Trophoblast cell (in vitro differentiated cells and primary cell): ENCODE data around the gene C1QB.

Experiments
- DNase-seq, 2 donors: peaks; one replicate each; pipeline ENCODE4 v3.0.0-alpha.2; 2016
- H2AFZ ChIP-seq: 2 replicates; pipeline ENCODE4 v1.6.1; 2013; ENCODE audit warnings: low read length, moderate library complexity, mild to moderate bottlenecking; ENCODE audit not compliant: insufficient read depth, poor library complexity
- H2AK5ac ChIP-seq: 2 replicates; pipeline ENCODE4 v1.6.1; 2013; ENCODE audit warnings: mild to moderate bottlenecking, low read length
- H2BK120ac ChIP-seq: 2 replicates; pipeline ENCODE4 v1.6.1; 2013; ENCODE audit warnings: low read length, mild to moderate bottlenecking, moderate library complexity; ENCODE audit not compliant: insufficient read depth, poor library complexity
- H2BK12ac ChIP-seq: 2 replicates; pipeline ENCODE4 v1.6.1; 2013; ENCODE audit warnings: mild to moderate bottlenecking, low read length, moderate library complexity
- H2BK5ac ChIP-seq: 2 replicates; pipeline ENCODE4 v1.6.1; 2013; ENCODE audit warnings: low read length, low read depth, moderate library complexity, mild to moderate bottlenecking; ENCODE audit not compliant: poor library complexity
- H3K14ac ChIP-seq: 2 replicates; pipeline ENCODE4 v1.6.1; 2013; ENCODE audit warnings: mild to moderate bottlenecking, low read length
- H3K18ac ChIP-seq: 2 replicates; pipeline ENCODE4 v1.6.1; 2013; ENCODE audit warnings: mild to moderate bottlenecking, low read length
- H3K23ac ChIP-seq: 2 replicates; pipeline ENCODE4 v1.6.1; 2013; ENCODE audit warnings: low read length
- H3K27ac ChIP-seq: 2 replicates; pipeline ENCODE4 v1.5.1; 2013; ENCODE audit warnings: low read depth, mild to moderate bottlenecking, inconsistent platforms, low read length, moderate library complexity
- H3K27me3 ChIP-seq: 2 replicates; pipeline ENCODE4 v1.6.1; 2013; ENCODE audit warnings: inconsistent platforms, mild to moderate bottlenecking, low read length, moderate library complexity; ENCODE audit not compliant: insufficient read depth
- H3K36me3 ChIP-seq, 2 experiments: 1 replicate in 1 of 2; 2 replicates in 1 of 2; pipeline ENCODE4 v1.6.1; 2013; ENCODE audit warnings: low read length in 2 of 2, mild to moderate bottlenecking in 2 of 2, moderate library complexity in 1 of 2; ENCODE audit not compliant: insufficient read depth in 2 of 2, control insufficient read depth in 1 of 2
- H3K4ac ChIP-seq: 2 replicates; pipeline ENCODE4 v1.6.1; 2013; ENCODE audit warnings: low read depth, mild to moderate bottlenecking, low read length, moderate library complexity
- H3K4me1 ChIP-seq, 2 experiments: 1 replicate in 1 of 2; 2 replicates in 1 of 2; pipeline ENCODE4 v1.6.1; 2013; ENCODE audit warnings: low read length in 2 of 2, mild to moderate bottlenecking in 2 of 2, moderate library complexity in 1 of 2; ENCODE audit not compliant: insufficient read depth in 2 of 2, control insufficient read depth in 1 of 2
- H3K4me2 ChIP-seq: 2 replicates; pipeline ENCODE4 v1.6.1; 2013; ENCODE audit warnings: inconsistent platforms, mild to moderate bottlenecking, low read length, moderate library complexity
- H3K4me3 ChIP-seq: 2 replicates; pipeline ENCODE4 v1.5.1; 2013; ENCODE audit warnings: mild to moderate bottlenecking, low read depth, low read length, inconsistent platforms
- H3K79me1 ChIP-seq: one replicate; pipeline ENCODE4 v1.6.1; 2013; ENCODE audit warnings: low read length
- H3K79me2 ChIP-seq: 2 replicates; pipeline ENCODE4 v1.6.1; 2013; ENCODE audit warnings: low read length, mild to moderate bottlenecking; ENCODE audit not compliant: control insufficient read depth, insufficient read depth, poor library complexity
- H3K9ac ChIP-seq: 2 replicates; pipeline ENCODE4 v1.6.1; 2013; ENCODE audit warnings: mild to moderate bottlenecking, low read length
- H3K9me3 ChIP-seq: 2 replicates; pipeline ENCODE4 v1.6.1; 2013; ENCODE audit warnings: low read depth, mild to moderate bottlenecking, control low read depth, inconsistent platforms, low read length; ENCODE audit not compliant: insufficient read depth
- H4K12ac ChIP-seq: 2 replicates; pipeline ENCODE4 v1.6.1; 2013; ENCODE audit warnings: low read depth, mild to moderate bottlenecking, low read length, moderate library complexity
- H4K8ac ChIP-seq: 2 replicates; pipeline ENCODE4 v1.6.1; 2013; ENCODE audit warnings: low read depth, mild to moderate bottlenecking, low read length, moderate library complexity
- H4K91ac ChIP-seq: one replicate; pipeline ENCODE4 v1.6.1; 2013; ENCODE audit warnings: low read depth, mild to moderate bottlenecking, low read length, moderate library complexity
- WGBS: extraction: QIAGEN DNeasy Blood & Tissue Kit; methylation state at CpG from one replicate; pipeline ENCODE4 v1.1.7; 2013; ENCODE audit warnings: missing lambda C conversion rate; ENCODE audit not compliant: insufficient read length, insufficient coverage; ENCODE audit errors: extremely low coverage; 5-methylcytosine and 5-hydroxymethylcytosine counted together

The C1QB gene

DNA sequence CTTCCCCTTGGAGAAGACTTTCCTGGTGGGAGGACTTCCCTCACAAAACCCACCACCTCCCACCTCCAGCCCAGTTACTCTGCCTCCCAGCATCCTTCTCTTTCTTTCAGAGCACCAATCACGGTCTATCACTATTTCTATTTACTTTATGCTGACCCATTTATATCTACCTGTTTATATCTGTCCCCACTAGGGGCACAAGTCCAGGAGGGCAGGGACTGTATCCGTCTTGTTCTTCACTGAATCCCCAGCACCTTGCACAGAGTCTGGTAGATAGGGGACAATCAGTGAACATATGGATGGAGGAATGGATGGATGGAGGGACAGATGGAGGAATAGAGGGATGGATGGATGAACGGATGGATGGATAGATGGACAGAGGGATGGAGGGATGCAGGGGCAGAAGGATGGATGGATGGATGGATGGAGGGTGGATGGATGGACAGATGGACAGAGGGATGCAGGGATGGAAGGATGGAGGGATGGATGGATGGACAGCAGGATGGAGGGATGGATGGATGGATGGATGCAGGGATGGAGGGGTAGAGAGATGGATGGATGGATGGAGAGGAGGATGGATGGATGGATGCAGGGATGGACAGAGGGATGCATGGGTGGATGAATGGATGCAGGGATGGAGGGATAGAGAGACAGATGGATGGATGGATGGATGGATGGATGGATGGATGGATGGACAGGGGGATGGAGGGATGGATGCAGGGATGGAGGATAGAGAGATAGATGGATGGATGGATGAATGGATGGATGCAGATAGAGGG lies 5.5 kb downstream of the C1QB start:
- H2BK12ac ChIP-seq = no peak overlapping the region
- no peak overlapping the region for H2BK120ac ChIP-seq
- no peak overlapping the region for H2AFZ ChIP-seq
- no peak overlapping the region for H2BK5ac ChIP-seq
- no peak overlapping the region for H2AK5ac ChIP-seq
- no peak for DNase-seq
- no CpG with 5 or more reads among the region's 3 CpGs for WGBS
- H3K18ac ChIP-seq = no peak overlapping the region
- H3K4ac ChIP-seq = no peak overlapping the region
- no peak overlapping the region for H3K4me2 ChIP-seq
- H3K79me2 ChIP-seq = no peaks in the 10 kb centered on the region
- H3K4me1 ChIP-seq = no peaks in the 10 kb centered on the region
- H4K8ac ChIP-seq = no peak overlapping the region
- H3K27ac ChIP-seq = no peak overlapping the region
- peak overlapping the region; percentile 52 for H3K4me3 ChIP-seq
- H3K9ac ChIP-seq = no peak overlapping the region
- H3K79me1 ChIP-seq = no peaks in the 10 kb centered on the region
- no peaks in the 10 kb centered on the region for H3K9me3 ChIP-seq
- no peak overlapping the region for H4K91ac ChIP-seq
- H3K14ac ChIP-seq = no peak overlapping the region
- H3K23ac ChIP-seq = no peak overlapping the region
- H3K27me3 ChIP-seq = no peaks in the 10 kb centered on the region
- H3K36me3 ChIP-seq = no peaks in the 10 kb centered on the region
- no peak overlapping the region for H4K12ac ChIP-seq

DNA sequence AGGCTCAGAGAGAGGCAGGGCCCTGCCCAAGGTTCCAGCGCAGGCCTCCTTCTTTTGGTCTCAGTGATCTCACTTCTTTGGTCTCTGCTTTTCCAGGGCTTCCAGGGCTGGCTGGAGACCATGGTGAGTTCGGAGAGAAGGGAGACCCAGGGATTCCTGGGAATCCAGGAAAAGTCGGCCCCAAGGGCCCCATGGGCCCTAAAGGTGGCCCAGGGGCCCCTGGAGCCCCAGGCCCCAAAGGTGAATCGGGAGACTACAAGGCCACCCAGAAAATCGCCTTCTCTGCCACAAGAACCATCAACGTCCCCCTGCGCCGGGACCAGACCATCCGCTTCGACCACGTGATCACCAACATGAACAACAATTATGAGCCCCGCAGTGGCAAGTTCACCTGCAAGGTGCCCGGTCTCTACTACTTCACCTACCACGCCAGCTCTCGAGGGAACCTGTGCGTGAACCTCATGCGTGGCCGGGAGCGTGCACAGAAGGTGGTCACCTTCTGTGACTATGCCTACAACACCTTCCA lies 7.7 kb downstream of the C1QB start:
- no peak overlapping the region for H3K23ac ChIP-seq

GRCh38 chr1:22661880-22662279 lies 8.8 kb downstream of the C1QB start:
- WGBS = no CpG with 5 or more reads among the region's 2 CpGs
- H4K12ac ChIP-seq = no peak overlapping the region
- no peaks in the 10 kb centered on the region for H3K79me1 ChIP-seq
- no peak overlapping the region for H3K27ac ChIP-seq
- H3K4me2 ChIP-seq = no peak overlapping the region
- no peak overlapping the region for H4K91ac ChIP-seq
- H3K18ac ChIP-seq = no peak overlapping the region
- no peak overlapping the region for H3K23ac ChIP-seq
- no peak overlapping the region for H2AK5ac ChIP-seq
- no peak overlapping the region for H2AFZ ChIP-seq
- no peak overlapping the region for H3K14ac ChIP-seq
- no peak overlapping the region for H2BK5ac ChIP-seq
- H3K27me3 ChIP-seq = no peaks in the 10 kb centered on the region
- H3K4ac ChIP-seq = no peak overlapping the region
- H4K8ac ChIP-seq = no peak overlapping the region
- no peak overlapping the region for H2BK120ac ChIP-seq
- no peak for DNase-seq
- no peak overlapping the region for H3K4me3 ChIP-seq
- H3K79me2 ChIP-seq = no peaks in the 10 kb centered on the region
- no peaks in the 10 kb centered on the region for H3K36me3 ChIP-seq
- H3K9me3 ChIP-seq = no peaks in the 10 kb centered on the region
- no peaks in the 10 kb centered on the region for H3K4me1 ChIP-seq
- H2BK12ac ChIP-seq = no peak overlapping the region
- H3K9ac ChIP-seq = no peak overlapping the region

More for the DNA sequence above, 7.7 kb downstream of the C1QB start:
- Histone ChIP-seq H3K18ac (no peak overlapping the region), H4K12ac (no peak overlapping the region), H2AK5ac (no peak overlapping the region), H3K79me2 (no peaks in the 10 kb centered on the region), H3K9ac (no peak overlapping the region), H3K4me1 (no peaks in the 10 kb centered on the region), H3K79me1 (no peaks in the 10 kb centered on the region), H2AFZ (no peak overlapping the region), H3K27me3 (no peaks in the 10 kb centered on the region), H2BK5ac (no peak overlapping the region), H3K4ac (no peak overlapping the region), H3K36me3 (no peaks in the 10 kb centered on the region), H3K14ac (no peak overlapping the region), H3K4me2 (no peak overlapping the region), H3K27ac (no peak overlapping the region), H4K91ac (no peak overlapping the region), H2BK12ac (no peak overlapping the region), H4K8ac (no peak overlapping the region), H3K9me3 (no peaks in the 10 kb centered on the region), H3K4me3 (no peak overlapping the region), H2BK120ac (no peak overlapping the region)
- DNase-seq = no peak
- WGBS = no CpG with 5 or more reads among the region's 19 CpGs

- Histone ChIP-seq H3K27ac (no peak overlapping the region), H3K27me3 (no peaks in the 10 kb centered on the region), H3K36me3 (no peaks in the 10 kb centered on the region), H3K4me2 (no peak overlapping the region), H3K79me1 (no peaks in the 10 kb centered on the region), H2BK5ac (no peak overlapping the region), H4K12ac (no peak overlapping the region), H2BK12ac (no peak overlapping the region), H3K9me3 (no peaks in the 10 kb centered on the region), H3K14ac (no peak overlapping the region), H2BK120ac (no peak overlapping the region), H4K8ac (no peak overlapping the region), H3K9ac (no peak overlapping the region), H3K79me2 (no peaks in the 10 kb centered on the region), H3K23ac (no peak overlapping the region), H3K18ac (no peak overlapping the region), H2AK5ac (no peak overlapping the region), H3K4me3 (no peak overlapping the region), H3K4ac (no peak overlapping the region), H4K91ac (no peak overlapping the region), H2AFZ (no peak overlapping the region), H3K4me1 (no peaks in the 10 kb centered on the region)
- no CpG with 5 or more reads among the region's 5 CpGs for WGBS
- DNase-seq = no peak
These were observed 9.3 kb downstream of the C1QB start for GRCh38 chr1:22662318-22662717.
